GM12864 (cell line): ENCODE results near the gene IRX2.

Source experiments
- DNase-seq: peaks from one replicate; pipeline ENCODE4 v3.0.0-alpha.2; 2011; ENCODE audit warnings: low read depth
- H3K4me3 ChIP-seq: 2 replicates; pipeline ENCODE4 v1.5.1; 2011; ENCODE audit warnings: mild to moderate bottlenecking, low read depth, low read length, control low read depth
- CTCF ChIP-seq: IDR thresholded peaks from 2 replicates; pipeline ENCODE4 v1.5.1; 2011; ENCODE audit warnings: low read depth, mild to moderate bottlenecking, moderate library complexity, low read length, control low read depth, inconsistent platforms; ENCODE audit errors: missing control alignments

IRX2 gene

GRCh38 chr5:2752059-2752820, 763 bp upstream of the IRX2 start:
- no peak for TF ChIP-seq CTCF
- H3K4me3 ChIP-seq: no peak overlapping the region
- no peak for DNase-seq

GRCh38 chr5:2750758-2751464, 566 bp downstream of the IRX2 start:
- H3K4me3 ChIP-seq: no peak overlapping the region
- no peak for TF ChIP-seq CTCF
- DNase-seq: no peak

GRCh38 chr5:2750026-2750757, 1.3 kb downstream of the IRX2 start:
- DNase-seq: no peak
- no peak overlapping the region for H3K4me3 ChIP-seq
- no peak for TF ChIP-seq CTCF

- no peak overlapping the region for H3K4me3 ChIP-seq
- DNase-seq: no peak
- no peak for TF ChIP-seq CTCF
These were observed 1.9 kb downstream of the IRX2 start for GRCh38 chr5:2749514-2750025.

GRCh38 chr5:2748861-2749513, 2.5 kb downstream of the IRX2 start:
- no peak for TF ChIP-seq CTCF
- DNase-seq: no peak
- H3K4me3 ChIP-seq: no peak overlapping the region

- no peak for TF ChIP-seq CTCF
- no peak for DNase-seq
- no peak overlapping the region for H3K4me3 ChIP-seq
These were observed 3.2 kb downstream of the IRX2 start for GRCh38 chr5:2748179-2748860.
